GM12865 (cell line): Measurements from ENCODE around the gene PDE11A.

ENCODE experiments used
- DNase-seq: peaks from one replicate; pipeline ENCODE4 v3.0.0; 2010; ENCODE audit warnings: low read depth
- H3K4me3 ChIP-seq: 2 replicates; pipeline ENCODE4 v1.5.1; 2011; ENCODE audit warnings: mild to moderate bottlenecking, low read depth, low read length, control low read depth
- CTCF ChIP-seq: IDR thresholded peaks from 2 replicates; pipeline ENCODE4 v1.5.1; 2011; ENCODE audit warnings: low read length, control low read depth, low read depth, inconsistent platforms; ENCODE audit not compliant: insufficient read depth; ENCODE audit errors: missing control alignments

The PDE11A gene

GRCh38 chr2:177660742-177661141, 411.8 kb downstream of the PDE11A start:
- TF ChIP-seq CTCF: no peak
- H3K4me3 ChIP-seq: no peak overlapping the region
- no peak for DNase-seq

DNA sequence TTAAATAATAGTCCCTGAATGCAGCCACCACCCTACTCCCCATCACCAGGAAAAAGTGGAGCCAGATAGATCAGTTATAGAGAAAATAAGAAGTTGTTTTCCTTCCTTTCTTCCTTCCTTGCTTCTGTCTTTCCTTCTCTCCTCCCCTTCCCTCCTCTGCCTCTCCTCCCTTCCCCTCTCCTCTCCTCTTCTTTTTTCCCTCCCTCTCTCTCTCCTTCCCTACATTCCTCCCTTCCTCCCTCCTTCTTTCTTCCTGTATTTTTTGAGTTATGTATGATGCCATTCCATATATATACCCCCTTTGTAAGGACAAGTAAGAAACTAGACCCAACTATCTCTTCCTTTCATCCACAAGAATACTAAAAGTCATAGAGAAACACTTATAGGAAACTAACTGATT, 414.3 kb downstream of the PDE11A start:
- no peak for TF ChIP-seq CTCF
- no peak overlapping the region for H3K4me3 ChIP-seq

GRCh38 chr2:177651833-177652232, 420.7 kb downstream of the PDE11A start:
- no peak overlapping the region for H3K4me3 ChIP-seq
- no peak for TF ChIP-seq CTCF
- DNase-seq: no peak

More for the DNA sequence above, 414.3 kb downstream of the PDE11A start:
- DNase-seq: no peak

DNA sequence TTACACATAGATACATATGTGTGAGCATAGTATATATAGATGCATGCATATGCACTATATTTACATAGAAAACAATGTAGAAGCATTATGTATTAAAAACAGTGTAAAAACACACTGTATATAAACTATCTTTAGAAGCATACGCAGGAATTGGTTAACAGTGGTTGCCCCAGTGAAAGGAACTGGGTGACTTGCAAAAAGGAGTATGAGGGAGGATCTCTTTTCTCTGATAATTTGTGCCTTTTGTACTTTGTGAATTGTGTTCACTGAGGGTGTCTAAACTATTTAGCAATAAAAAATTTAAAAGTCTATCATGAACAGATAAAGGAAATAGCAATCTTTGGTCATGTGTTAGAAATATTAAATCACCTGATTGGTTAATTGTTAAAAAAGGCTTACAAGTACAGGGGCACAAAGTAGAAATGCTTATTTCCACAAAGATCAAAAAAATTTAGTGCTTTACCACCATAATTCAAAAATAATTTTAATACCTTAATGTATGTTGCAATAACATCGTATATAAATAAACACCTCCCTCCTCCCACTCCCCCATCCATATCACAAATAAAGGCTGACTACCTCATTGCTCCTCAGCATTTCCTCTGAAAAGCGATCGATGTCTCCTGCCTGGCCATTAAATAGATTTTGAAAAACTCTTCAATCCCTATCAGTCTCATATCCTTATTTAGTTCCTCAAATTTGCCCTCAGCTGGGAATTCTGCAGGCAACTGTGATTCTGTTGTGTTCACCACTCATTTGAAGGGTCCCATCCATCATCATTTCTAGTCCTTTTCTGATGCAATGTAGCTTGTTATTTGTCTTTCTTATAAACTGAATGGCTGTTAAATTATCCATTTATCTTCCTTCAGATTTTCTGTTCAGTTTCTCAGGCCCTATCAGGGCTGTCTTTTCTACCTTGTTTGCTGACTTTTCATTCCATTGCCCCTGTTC, 422.7 kb downstream of the PDE11A start:
- H3K4me3 ChIP-seq: no peak overlapping the region
- DNase-seq: no peak
- TF ChIP-seq CTCF: no peak

DNA sequence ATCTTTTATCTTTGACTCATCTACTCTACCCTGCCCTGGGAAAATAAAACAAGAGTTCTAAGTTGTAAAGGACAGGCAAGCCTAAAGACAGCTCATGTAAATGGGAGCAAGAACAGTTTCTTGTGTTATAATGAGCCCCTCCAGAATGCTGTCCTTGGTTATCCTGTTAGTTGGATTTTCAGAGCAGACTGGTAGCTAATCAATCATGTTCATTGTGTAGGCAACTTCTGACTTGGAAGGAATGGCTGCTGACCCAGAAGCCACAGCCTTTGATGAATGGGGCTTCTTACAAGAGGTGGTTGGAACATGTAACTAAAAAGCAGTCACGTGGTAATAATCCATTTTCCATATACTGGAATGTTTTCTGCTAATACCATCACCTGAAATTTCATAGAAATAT, 425.8 kb downstream of the PDE11A start:
- DNase-seq: no peak
- no peak for TF ChIP-seq CTCF
- no peak overlapping the region for H3K4me3 ChIP-seq

GRCh38 chr2:177646241-177646640, 426.3 kb downstream of the PDE11A start:
- no peak for DNase-seq
- H3K4me3 ChIP-seq: no peak overlapping the region
- TF ChIP-seq CTCF: no peak
